Muscle layer of colon (tissue), 2 donors: ENCODE measurements around the gene DHCR24.

Experiments
- H3K27ac ChIP-seq: one replicate; pipeline ENCODE4 v1.7.0; 2013; ENCODE audit warnings: low read depth, mild to moderate bottlenecking, low read length, moderate library complexity
- H3K27me3 ChIP-seq, 2 donors: one replicate each; pipeline ENCODE4 v1.7.0; 2013; ENCODE audit warnings: low read length in 2 of 2, mild to moderate bottlenecking in 2 of 2; ENCODE audit not compliant: insufficient read depth in 2 of 2, control insufficient read depth in 1 of 2
- H3K36me3 ChIP-seq: one replicate; pipeline ENCODE4 v1.7.0; 2013; ENCODE audit warnings: mild to moderate bottlenecking, low read length; ENCODE audit not compliant: insufficient read depth
- H3K4me1 ChIP-seq: one replicate; pipeline ENCODE4 v1.7.0; 2013; ENCODE audit warnings: mild to moderate bottlenecking, low read length; ENCODE audit not compliant: insufficient read depth
- H3K4me3 ChIP-seq, 2 donors: one replicate each; pipeline ENCODE4 v1.7.0; 2013; ENCODE audit warnings: low read length in 2 of 2, low read depth in 1 of 2, mild to moderate bottlenecking in 1 of 2, moderate library complexity in 1 of 2
- H3K9ac ChIP-seq: one replicate; pipeline ENCODE4 v1.7.0; 2013; ENCODE audit warnings: low read length
- H3K9me3 ChIP-seq: one replicate; pipeline ENCODE4 v1.7.0; 2013; ENCODE audit warnings: mild to moderate bottlenecking, low read length
- donor health status: abdominal sarcoma.
- donor health status: Adenocarcinoma of cecum.

Gene DHCR24

GRCh38 chr1:54810153-54810942 is 76.6 kb downstream of the DHCR24 start:
- no peak overlapping the region for H3K4me3 ChIP-seq
- H3K9me3 ChIP-seq, result no peaks in the 10 kb centered on the region
- no peaks in the 10 kb centered on the region for H3K36me3 ChIP-seq
- H3K27me3 ChIP-seq, result no peaks in the 10 kb centered on the region
- H3K27ac ChIP-seq, result no peak overlapping the region
- H3K9ac ChIP-seq, result no peak overlapping the region
- H3K4me1 ChIP-seq, result no peaks in the 10 kb centered on the region

DNA sequence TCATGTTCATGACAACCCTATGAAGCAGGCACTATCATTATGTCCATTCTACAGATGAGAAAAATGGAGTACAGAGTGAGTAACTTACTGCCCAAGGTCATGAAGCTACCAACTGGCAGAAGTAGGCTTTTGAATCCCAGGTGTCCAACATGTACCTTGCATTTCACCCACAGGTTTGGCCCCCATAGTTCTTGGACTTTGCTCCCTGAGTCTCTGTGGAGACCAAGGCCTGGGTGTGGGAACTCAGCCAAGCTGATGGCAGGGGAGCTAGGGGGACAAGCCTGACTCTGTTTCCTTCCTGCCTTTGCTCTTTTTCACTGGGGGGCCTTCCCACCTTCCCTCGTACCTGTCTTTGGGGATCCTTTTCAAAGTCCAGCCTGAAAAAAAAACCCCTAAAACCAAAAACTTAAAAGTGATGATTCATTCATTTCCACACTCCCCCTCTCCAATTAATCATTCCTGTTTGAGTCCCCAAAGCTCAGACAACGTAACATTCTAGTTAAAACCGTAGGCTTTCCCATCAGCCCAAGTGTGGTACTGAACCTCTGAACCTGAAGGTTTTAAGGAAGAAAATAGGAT is 77.4 kb downstream of the DHCR24 start:
- Histone ChIP-seq H3K27ac (no peak overlapping the region), H3K36me3 (no peaks in the 10 kb centered on the region), H3K9ac (no peak overlapping the region), H3K4me1 (no peaks in the 10 kb centered on the region), H3K4me3 (no peak overlapping the region), H3K9me3 (no peaks in the 10 kb centered on the region), H3K27me3 (no peaks in the 10 kb centered on the region)

GRCh38 chr1:54808443-54809207 is 78.4 kb downstream of the DHCR24 start:
- H3K27me3 ChIP-seq, result no peaks in the 10 kb centered on the region
- no peak overlapping the region for H3K9ac ChIP-seq
- H3K9me3 ChIP-seq, result no peaks in the 10 kb centered on the region
- H3K4me3 ChIP-seq, result no peak overlapping the region
- no peaks in the 10 kb centered on the region for H3K36me3 ChIP-seq
- H3K4me1 ChIP-seq, result no peaks in the 10 kb centered on the region
- no peak overlapping the region for H3K27ac ChIP-seq

DNA sequence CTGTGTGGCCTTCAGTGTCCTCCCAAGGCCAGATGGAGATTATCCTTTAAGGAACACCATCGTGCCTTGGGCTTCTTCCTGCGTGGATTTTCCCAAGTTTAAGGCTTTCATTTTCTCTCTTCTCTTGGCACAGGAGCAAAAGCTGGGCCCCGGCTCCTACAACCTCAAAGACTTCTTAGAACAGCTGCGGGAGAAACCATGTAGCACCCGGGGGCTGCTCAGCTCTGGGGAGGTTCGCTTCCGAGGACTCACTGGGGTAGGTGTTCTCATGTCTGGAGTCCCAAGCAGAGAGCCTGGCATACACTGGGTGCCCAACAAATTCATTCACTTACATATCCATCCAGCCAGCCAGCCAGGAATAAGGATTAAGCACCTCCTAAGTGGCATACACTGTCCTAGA is 79.2 kb downstream of the DHCR24 start:
- Histone ChIP-seq H3K27ac (no peak overlapping the region), H3K36me3 (no peaks in the 10 kb centered on the region), H3K9ac (no peak overlapping the region), H3K4me3 (no peak overlapping the region), H3K27me3 (no peaks in the 10 kb centered on the region), H3K9me3 (no peaks in the 10 kb centered on the region), H3K4me1 (no peaks in the 10 kb centered on the region)

- H3K27me3 ChIP-seq, result no peaks in the 10 kb centered on the region
- H3K9me3 ChIP-seq, result no peaks in the 10 kb centered on the region
- H3K4me1 ChIP-seq, result no peaks in the 10 kb centered on the region
- no peaks in the 10 kb centered on the region for H3K36me3 ChIP-seq
- H3K27ac ChIP-seq, result no peak overlapping the region
- no peak overlapping the region for H3K4me3 ChIP-seq
- H3K9ac ChIP-seq, result no peak overlapping the region
Observed at GRCh38 chr1:54806931-54807611, 79.9 kb downstream of the DHCR24 start.

DNA sequence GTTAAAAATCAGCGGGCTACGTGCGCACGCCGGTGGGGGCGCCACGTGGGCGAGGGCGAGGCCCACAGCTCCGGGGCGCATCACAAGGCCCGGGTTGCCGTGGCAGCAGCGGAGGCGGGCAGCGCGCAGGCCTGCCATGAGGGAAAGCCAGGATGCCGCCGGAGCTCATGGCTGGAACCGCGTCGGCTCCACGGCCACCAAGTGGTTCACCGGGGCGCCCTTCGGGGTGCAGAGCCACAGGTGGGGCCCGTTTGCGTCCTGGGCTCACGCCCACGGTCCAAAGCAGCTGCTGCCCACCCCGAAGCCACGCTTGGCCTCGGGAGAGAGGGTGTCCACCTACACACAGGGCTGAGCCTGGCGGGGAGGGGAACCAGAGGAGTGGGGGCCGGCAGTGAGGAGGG is 81.0 kb downstream of the DHCR24 start:
- H3K4me1 ChIP-seq, result peaks cover 10% of the 10 kb centered on the region
- H3K9me3 ChIP-seq, result no peaks in the 10 kb centered on the region
- H3K27ac ChIP-seq, result no peak overlapping the region
- H3K36me3 ChIP-seq, result no peaks in the 10 kb centered on the region
- H3K9ac ChIP-seq, result no peak overlapping the region
- H3K4me3 ChIP-seq, result no peak overlapping the region
- H3K27me3 ChIP-seq, result peaks cover 0 to 4% of the 10 kb centered on the region in 2 donors

DNA sequence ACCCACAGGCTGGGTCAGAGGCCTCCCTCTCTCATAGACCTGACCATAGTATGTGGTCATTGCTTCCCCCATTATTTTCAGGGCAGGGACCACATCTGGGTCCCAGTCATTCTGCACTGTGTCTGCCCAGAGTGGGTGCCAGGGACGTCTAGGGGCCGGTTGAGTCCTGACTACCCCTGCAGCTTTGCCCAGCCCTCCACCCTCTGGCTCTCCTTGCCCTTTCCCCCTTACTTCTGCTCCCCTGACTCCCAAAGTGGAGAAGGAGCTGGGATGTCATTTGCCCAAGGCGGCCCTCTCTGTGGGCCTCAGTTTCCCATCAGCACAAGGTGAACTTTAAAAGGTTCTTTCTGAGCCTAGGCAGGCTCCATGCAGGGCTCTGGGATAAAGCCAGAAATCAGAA is 81.5 kb downstream of the DHCR24 start:
- no peaks in the 10 kb centered on the region for H3K9me3 ChIP-seq
- H3K36me3 ChIP-seq, result no peaks in the 10 kb centered on the region
- H3K27ac ChIP-seq, result no peak overlapping the region
- peaks cover 0 to 4% of the 10 kb centered on the region in 2 donors for H3K27me3 ChIP-seq
- H3K4me3 ChIP-seq, result no peak overlapping the region
- H3K4me1 ChIP-seq, result peaks cover 10% of the 10 kb centered on the region
- no peak overlapping the region for H3K9ac ChIP-seq

- Histone ChIP-seq H3K9me3 (no peaks in the 10 kb centered on the region), H3K27ac (no peak overlapping the region), H3K4me3 (no peak overlapping the region), H3K9ac (no peak overlapping the region), H3K4me1 (peaks cover 18% of the 10 kb centered on the region), H3K36me3 (no peaks in the 10 kb centered on the region), H3K27me3 (peaks cover 0 to 4% of the 10 kb centered on the region in 2 donors)
Observed at GRCh38 chr1:54804471-54805132, 82.4 kb downstream of the DHCR24 start.

DNA sequence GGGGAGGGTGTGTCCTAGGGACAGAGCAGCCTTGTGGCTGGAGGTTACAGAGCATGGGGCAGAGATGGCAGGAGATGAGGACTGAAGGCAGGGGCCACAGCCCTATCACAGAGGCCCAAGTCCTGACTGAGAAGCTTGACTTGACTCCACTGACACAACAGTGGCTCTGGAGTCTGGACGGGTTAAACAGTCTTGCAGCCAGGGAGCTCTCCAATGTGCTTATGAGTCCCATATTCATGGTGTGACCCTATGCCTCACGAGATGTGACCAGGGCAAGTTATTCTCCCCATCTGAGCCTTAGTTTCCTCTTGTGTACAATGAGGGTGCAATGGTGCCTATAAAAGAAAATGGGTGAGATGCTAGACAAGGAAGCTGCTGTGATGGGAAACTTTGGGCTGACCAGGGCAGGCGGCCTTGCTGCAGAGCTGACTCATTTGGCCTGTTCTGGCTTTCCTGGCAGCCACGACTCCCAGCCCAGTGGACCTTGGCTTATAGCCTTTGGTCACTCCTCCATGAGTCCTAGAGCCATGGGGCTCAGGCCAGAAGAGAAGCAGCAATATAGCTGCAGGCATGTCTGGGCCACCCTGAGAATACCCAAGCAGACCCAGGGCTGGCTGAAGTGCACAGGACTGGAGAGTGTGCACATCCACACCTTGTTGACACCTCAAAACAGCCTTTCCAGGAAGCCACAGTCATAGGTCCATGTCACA is 83.1 kb downstream of the DHCR24 start:
- peaks cover 0 to 4% of the 10 kb centered on the region in 2 donors for H3K27me3 ChIP-seq
- no peaks in the 10 kb centered on the region for H3K36me3 ChIP-seq
- H3K4me1 ChIP-seq, result peaks cover 25% of the 10 kb centered on the region
- H3K4me3 ChIP-seq, result no peak overlapping the region
- no peak overlapping the region for H3K27ac ChIP-seq
- no peaks in the 10 kb centered on the region for H3K9me3 ChIP-seq
- H3K9ac ChIP-seq, result no peak overlapping the region

DNA sequence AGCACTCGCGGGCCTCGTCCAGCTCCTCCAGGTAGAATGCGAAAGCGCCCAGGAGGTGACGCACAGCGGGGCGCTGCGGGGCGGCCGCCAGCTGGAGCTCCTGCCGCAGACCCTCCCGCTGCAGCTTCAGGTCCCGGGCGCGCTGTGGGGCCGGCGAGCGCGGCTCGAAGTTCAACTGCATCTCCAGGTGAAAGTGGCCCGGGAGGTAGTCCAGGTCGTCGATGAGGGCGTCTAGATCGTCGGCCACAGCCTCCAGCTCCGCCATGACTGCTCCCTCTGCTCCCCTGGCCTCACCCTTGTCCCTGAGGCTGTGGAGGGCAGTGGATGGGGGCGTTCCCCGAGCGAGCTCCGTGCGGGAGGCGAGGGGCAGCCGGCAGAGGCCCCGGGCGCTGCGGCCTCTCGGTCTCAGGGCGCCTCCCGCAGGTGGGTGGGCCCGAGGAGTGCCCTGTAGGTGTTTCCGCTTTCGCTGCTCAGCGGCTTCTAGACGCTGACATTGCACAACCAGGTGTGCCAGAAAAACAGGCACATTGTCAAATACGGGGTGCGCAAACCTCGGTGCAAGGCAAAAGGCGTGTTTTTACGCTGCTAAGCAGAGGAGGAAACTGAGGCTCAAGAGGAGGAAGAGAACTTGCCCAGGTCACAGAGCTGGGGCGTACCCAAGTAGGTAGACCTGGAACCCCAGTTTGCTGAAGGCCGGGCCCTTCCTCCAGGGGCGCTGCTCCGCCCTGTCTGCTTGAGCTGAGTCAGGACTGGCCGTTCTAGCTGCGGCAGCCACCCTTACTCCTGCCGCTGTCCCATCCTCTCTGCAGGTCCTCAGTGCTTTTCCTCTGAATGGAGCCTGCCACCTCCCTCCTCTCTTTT is 85.9 kb downstream of the DHCR24 start, which contains the start of gene TTC22:
Gene TTC22 (minus strand): TSS at position 425 of the 861 bp plus-strand sequence. CDS start 160 bp downstream, at position 265.
- Histone ChIP-seq H3K4me3 (peak within 1 kb of the TSS; percentile 56 to 61), H3K27ac (peak within 1 kb of the TSS; percentile 16), H3K9me3 (no peaks in the 10 kb centered on the region), H3K27me3 (peaks cover 0 to 4% of the 10 kb centered on the region in 2 donors), H3K36me3 (no peaks in the 10 kb centered on the region), H3K9ac (no peak within 1 kb of the TSS), H3K4me1 (peaks cover 26% of the 10 kb centered on the region)
